ENCODE data around the gene NF2.

DNA sequence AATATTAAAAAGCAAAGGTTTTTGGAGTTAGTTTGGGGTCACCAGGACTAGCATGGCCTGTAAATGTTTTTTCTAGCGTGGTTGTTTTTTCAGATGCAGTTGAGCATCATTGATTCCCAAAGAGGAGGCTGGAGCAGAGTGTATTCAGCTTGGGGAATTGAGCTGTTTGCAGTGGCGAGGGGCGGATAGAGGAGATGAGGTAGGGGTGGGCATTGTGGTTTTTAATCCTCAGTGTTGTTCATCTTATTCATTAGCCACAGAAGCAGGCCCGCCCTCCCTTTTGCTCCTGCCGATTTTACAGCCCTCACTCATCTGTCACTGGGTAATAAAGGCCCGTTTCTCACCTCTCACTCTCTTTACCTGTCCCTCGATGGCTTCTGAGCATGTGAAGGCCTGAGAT, 51.4 kb downstream of the NF2 start:
- TF ChIP-seq CTCF (IDR thresholded peaks at IDR 0.05), result no peak
- TF ChIP-seq POLR2A (IDR thresholded peaks at IDR 0.05), result no peak

Data from right lobe of liver (tissue), 4 donors.